Keratinocyte (primary cell): ENCODE data around the gene L3MBTL4. TPM values are rescaled to one million over a fixed set of nuclear protein-coding genes. Genes with fewer than 3 reads are reported as not detected.

Experiments used
- DNase-seq: peaks from one replicate; pipeline ENCODE4 v3.0.0-alpha.2; 2011; ENCODE audit warnings: low read depth, missing footprints, low spot score
- FAIRE-seq: peaks from 2 replicates; lab custom pipeline; 2011; peaks lifted over from hg19 to GRCh38; lab: Jason Lieb, UNC
- H2AFZ ChIP-seq: 2 replicates; pipeline ENCODE4 v1.6.0; 2012; ENCODE audit warnings: low read length, control low read depth, inconsistent platforms; ENCODE audit not compliant: control insufficient read depth
- H3K27ac ChIP-seq: 2 replicates; pipeline ENCODE4 v1.5.1; 2011; ENCODE audit warnings: low read length; ENCODE audit not compliant: control insufficient read depth, insufficient read depth
- H3K27me3 ChIP-seq: 3 replicates; pipeline ENCODE4 v1.6.0; 2011; ENCODE audit warnings: low read length; ENCODE audit not compliant: control insufficient read depth, insufficient read depth; ENCODE audit errors: extremely low read depth
- H3K36me3 ChIP-seq, 2 experiments: 2 replicates in 1 of 2; 3 replicates in 1 of 2; pipeline ENCODE4 v1.5.1; 2011; ENCODE audit warnings: low read length in 2 of 2, mild to moderate bottlenecking in 1 of 2; ENCODE audit not compliant: control insufficient read depth in 2 of 2, insufficient read depth in 2 of 2; ENCODE audit errors: extremely low read depth in 1 of 2
- H3K4me1 ChIP-seq: 3 replicates; pipeline ENCODE4 v1.5.1; 2011; ENCODE audit warnings: low read length; ENCODE audit not compliant: control insufficient read depth, insufficient read depth; ENCODE audit errors: extremely low read depth
- H3K4me2 ChIP-seq: 3 replicates; pipeline ENCODE4 v1.6.0; 2011; ENCODE audit warnings: low read depth, low read length; ENCODE audit not compliant: control insufficient read depth, insufficient read depth; ENCODE audit errors: extremely low read depth
- H3K4me3 ChIP-seq, 3 experiments: fragments of 200-600 bp in 1 of 3; sonication (generic) in 1 of 3; 2 replicates in 2 of 3; 3 replicates in 1 of 3; pipeline ENCODE4 v1.5.1; 2011 to 2016; ENCODE audit warnings: low read length in 3 of 3, mild to moderate bottlenecking in 3 of 3, control low read depth in 2 of 3, inconsistent platforms in 1 of 3, low read depth in 1 of 3, mixed read lengths in 1 of 3, mixed run types in 1 of 3, moderate library complexity in 1 of 3; ENCODE audit not compliant: control insufficient read depth in 2 of 3, insufficient read depth in 2 of 3; ENCODE audit errors: extremely low read depth in 1 of 3
- H3K79me2 ChIP-seq: 2 replicates; pipeline ENCODE4 v1.6.0; 2012; ENCODE audit warnings: low read length; ENCODE audit not compliant: control insufficient read depth, insufficient read depth
- H3K9ac ChIP-seq: 3 replicates; pipeline ENCODE4 v1.6.0; 2011; ENCODE audit warnings: low read length; ENCODE audit not compliant: control insufficient read depth, insufficient read depth; ENCODE audit errors: extremely low read depth
- H3K9me1 ChIP-seq: 3 replicates; pipeline ENCODE4 v1.6.0; 2011; ENCODE audit warnings: low read length; ENCODE audit not compliant: control insufficient read depth, insufficient read depth; ENCODE audit errors: extremely low read depth
- H3K9me3 ChIP-seq: 2 replicates; pipeline ENCODE4 v1.5.1; 2012; ENCODE audit warnings: low read depth, low read length; ENCODE audit not compliant: control insufficient read depth
- H4K20me1 ChIP-seq: 3 replicates; pipeline ENCODE4 v1.6.0; 2011; ENCODE audit warnings: low read length; ENCODE audit not compliant: control insufficient read depth, insufficient read depth; ENCODE audit errors: extremely low read depth
- CTCF ChIP-seq, 3 experiments: IDR thresholded peaks in 1 of 3; conservative IDR thresholded peaks in 1 of 3; optimal IDR thresholded peaks in 1 of 3; 2 replicates in 2 of 3; 3 replicates in 1 of 3; pipeline versions ENCODE3 to v1.5.1; 2011; ENCODE audit warnings: low read length in 3 of 3, mild to moderate bottlenecking in 3 of 3, moderate library complexity in 2 of 3, control low read depth in 1 of 3, inconsistent platforms in 1 of 3; ENCODE audit not compliant: insufficient read depth in 2 of 3; ENCODE audit errors: extremely low read depth in 1 of 3
- EZH2 ChIP-seq: IDR thresholded peaks from one replicate; pipeline ENCODE4 v1.6.1; 2012; ENCODE audit warnings: inconsistent platforms, mild to moderate bottlenecking, low read length, moderate library complexity
- dilution Hi-C: fragments of 300-500 bp; cut with MboI; formaldehyde crosslinking; loops from one replicate; pipeline ENCODE4 v1.7.0; 2020; ENCODE audit warnings: low sequenced_read_pairs; ENCODE audit not compliant: extremely low pct_ligation_motif_present
- polyA plus RNA-seq, 5 experiments: library from polyadenylated mRNA; depleted of rRNA in 3 of 5; stranded (reverse) in 3 of 5; stranded (forward) in 1 of 5; unstranded in 1 of 5; fragments of >200 nt; gene quantifications; 1 replicate in 1 of 5; 2 replicates in 3 of 5; 3 replicates in 1 of 5; pipeline versions ENCODE4 v1.2.1 to v1.2.3, GENCODE V29; 2011 to 2012; ENCODE audit warnings: missing spikeins in 2 of 5, low read depth in 1 of 5, low replicate concordance in 1 of 5

Gene L3MBTL4
- polyA plus RNA-seq, 1 donor (not counting 4 experiments of a cell fraction or from before 2014, with no cell fraction given) = 0.17 TPM

GRCh38 chr18:6376433-6377229 lies 38.1 kb downstream of the L3MBTL4 start:
- Histone ChIP-seq H3K4me3 (no peak overlapping the region), H3K27me3 (no peaks in the 10 kb centered on the region), H2AFZ (no peak overlapping the region), H3K9me1 (no peaks in the 10 kb centered on the region), H3K9me3 (no peaks in the 10 kb centered on the region), H4K20me1 (no peaks in the 10 kb centered on the region), H3K79me2 (no peaks in the 10 kb centered on the region), H3K36me3 (no peaks in the 10 kb centered on the region), H3K4me2 (no peak overlapping the region), H3K27ac (no peak overlapping the region), H3K9ac (no peak overlapping the region), H3K4me1 (no peaks in the 10 kb centered on the region)
- no peak for DNase-seq
- FAIRE-seq = no peak
- dilution Hi-C loops = no loop called here
- TF ChIP-seq EZH2 (no peak), CTCF (optimal IDR thresholded peaks at IDR 0.05 in 1 of 3, IDR thresholded peaks at IDR 0.05 in 1 of 3, conservative IDR thresholded peaks at IDR 0.05 in 1 of 3; ENCODE audit: extremely low read depth in 1 of 3, insufficient read depth in 2 of 3, low read length in 3 of 3) (no peak)

DNA sequence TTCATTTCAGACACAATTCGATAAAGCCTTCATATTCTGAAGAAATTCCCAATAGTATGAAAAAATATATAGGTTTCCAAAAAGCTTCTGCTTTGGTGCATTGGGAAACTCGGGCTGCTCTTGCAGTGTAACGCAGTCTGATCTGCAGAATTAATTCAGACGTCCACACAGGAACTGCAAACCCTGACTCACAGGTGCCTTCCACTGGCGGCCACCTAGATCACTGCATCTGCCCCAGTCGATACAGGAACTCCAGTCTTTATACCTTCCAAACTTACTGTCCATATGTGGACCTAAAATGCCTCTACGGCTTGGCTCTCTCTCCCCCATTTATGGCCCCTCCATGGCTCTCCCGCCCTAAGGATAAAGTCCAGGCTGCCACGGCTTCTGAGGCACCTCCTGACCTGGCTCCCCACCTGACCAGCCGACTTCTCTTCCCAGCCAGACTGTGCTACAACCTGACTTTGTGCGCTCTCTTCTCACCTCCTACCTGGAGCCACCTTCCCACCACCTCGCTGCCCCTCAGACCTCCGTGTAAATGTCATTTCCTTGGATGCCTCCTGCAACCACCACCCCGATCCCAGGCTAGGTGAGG lies 39.7 kb downstream of the L3MBTL4 start:
- no peaks in the 10 kb centered on the region for H3K9me1 ChIP-seq
- H3K9ac ChIP-seq = no peak overlapping the region
- DNase-seq = no peak
- H3K9me3 ChIP-seq = no peaks in the 10 kb centered on the region
- H3K4me3 ChIP-seq = no peak overlapping the region
- no peaks in the 10 kb centered on the region for H3K4me1 ChIP-seq
- no peak overlapping the region for H2AFZ ChIP-seq
- no peaks in the 10 kb centered on the region for H3K79me2 ChIP-seq
- H4K20me1 ChIP-seq = no peaks in the 10 kb centered on the region
- dilution Hi-C loops = no loop called here
- TF ChIP-seq EZH2 = no peak
- no peak for TF ChIP-seq CTCF (optimal IDR thresholded peaks at IDR 0.05 in 1 of 3, IDR thresholded peaks at IDR 0.05 in 1 of 3, conservative IDR thresholded peaks at IDR 0.05 in 1 of 3; ENCODE audit: extremely low read depth in 1 of 3, insufficient read depth in 2 of 3, low read length in 3 of 3)
- no peak overlapping the region for H3K4me2 ChIP-seq
- H3K36me3 ChIP-seq = no peaks in the 10 kb centered on the region
- FAIRE-seq = no peak
- H3K27ac ChIP-seq = no peak overlapping the region
- no peaks in the 10 kb centered on the region for H3K27me3 ChIP-seq
